IMR-90 (cell line): ENCODE data around the gene RYR3. TPM values are rescaled to one million over a fixed set of nuclear protein-coding genes. Genes with fewer than 3 reads are reported as not detected.

Source experiments
- ATAC-seq: fragments of 200-7000 bp; cut with Tn5 transposase; 2 replicates; pipeline ENCODE4 v1.9.1; 2020; ENCODE audit warnings: low read depth, mild to moderate bottlenecking, moderate library complexity
- BruUV-seq: library from RNA; stranded (reverse); fragments of 400-500 nt; replicated peaks from 2 replicates; lab custom pipeline; 2021; lab: Mats Ljungman, UMichigan
- CTCF ChIA-PET: fragments of 300-600 bp; formaldehyde crosslinking; extraction: SDS; loops from one replicate; lab custom pipeline; 2021; ENCODE audit warnings: antibody characterized with exemption; lab: Yijun Ruan, JAX
- POLR2A ChIA-PET: fragments of 300-600 bp; sonication (Branson Sonifier 250); formaldehyde crosslinking; loops from one replicate; lab custom pipeline; 2022; ENCODE audit warnings: antibody characterized with exemption; ENCODE audit not compliant: unreplicated experiment; lab: Charles Lee
- DNase-seq: peaks from one replicate; pipeline ENCODE4 v3.0.0; 2013
- H2AFZ ChIP-seq: replicated peaks from 2 replicates; pipeline ENCODE3; 2013; ENCODE audit warnings: low read length, mild to moderate bottlenecking; ENCODE audit not compliant: poor library complexity
- H2AK5ac ChIP-seq: 2 replicates; pipeline ENCODE4 v1.6.1; 2013; ENCODE audit warnings: low read depth, low read length, inconsistent platforms
- H2AK9ac ChIP-seq: replicated peaks from 2 replicates; pipeline ENCODE3; 2013; ENCODE audit warnings: mild to moderate bottlenecking, low read depth, low read length, moderate library complexity; ENCODE audit not compliant: poor library complexity
- H2BK120ac ChIP-seq: 2 replicates; pipeline ENCODE4 v1.6.1; 2013; ENCODE audit warnings: low read depth, low read length, inconsistent platforms
- H2BK15ac ChIP-seq: 3 replicates; pipeline ENCODE4 v1.6.1; 2013; ENCODE audit warnings: low read depth, low read length, inconsistent platforms
- H2BK20ac ChIP-seq: 2 replicates; pipeline ENCODE4 v1.6.1; 2013; ENCODE audit warnings: low read depth, mild to moderate bottlenecking, inconsistent platforms, low read length, moderate library complexity
- H2BK5ac ChIP-seq: 2 replicates; pipeline ENCODE4 v1.6.1; 2013; ENCODE audit warnings: mild to moderate bottlenecking, low read depth, low read length, inconsistent platforms; ENCODE audit not compliant: poor library complexity, severe bottlenecking
- H3K14ac ChIP-seq: replicated peaks from 2 replicates; pipeline ENCODE4 v1.6.1; 2013; ENCODE audit warnings: low read depth, low read length, inconsistent platforms
- H3K18ac ChIP-seq: 2 replicates; pipeline ENCODE4 v1.6.1; 2013; ENCODE audit warnings: low read depth, low read length, control low read depth
- H3K23ac ChIP-seq: 2 replicates; pipeline ENCODE4 v1.6.1; 2013; ENCODE audit warnings: low read depth, low read length, inconsistent platforms
- H3K27ac ChIP-seq: 2 replicates; pipeline ENCODE4 v1.5.1; 2013; ENCODE audit warnings: mild to moderate bottlenecking, control low read depth, low read length; ENCODE audit not compliant: insufficient read depth
- H3K27me3 ChIP-seq: 2 replicates; pipeline ENCODE4 v1.6.1; 2013; ENCODE audit warnings: low read length; ENCODE audit not compliant: control insufficient read depth, insufficient read depth
- H3K36me3 ChIP-seq: 2 replicates; pipeline ENCODE4 v1.6.1; 2013; ENCODE audit warnings: low read length, mixed read lengths; ENCODE audit not compliant: control insufficient read depth, insufficient read depth
- H3K4ac ChIP-seq: 2 replicates; pipeline ENCODE4 v1.6.1; 2013; ENCODE audit warnings: low read depth, low read length, inconsistent platforms
- H3K4me1 ChIP-seq: 2 replicates; pipeline ENCODE4 v1.6.1; 2013; ENCODE audit warnings: low read length, mixed read lengths; ENCODE audit not compliant: control insufficient read depth, insufficient read depth
- H3K4me2 ChIP-seq: 2 replicates; pipeline ENCODE4 v1.6.1; 2013; ENCODE audit warnings: low read depth, mild to moderate bottlenecking, control low read depth, low read length, moderate library complexity
- H3K4me3 ChIP-seq: 2 replicates; pipeline ENCODE4 v1.5.1; 2013; ENCODE audit warnings: low read depth, mild to moderate bottlenecking, control low read depth, low read length, moderate library complexity; ENCODE audit not compliant: insufficient read depth
- H3K56ac ChIP-seq: 2 replicates; pipeline ENCODE4 v1.6.1; 2013; ENCODE audit warnings: low read length, inconsistent platforms; ENCODE audit not compliant: insufficient read depth; ENCODE audit errors: extremely low read depth
- H3K79me1 ChIP-seq, 2 experiments: 2 replicates each; pipeline ENCODE4 v1.6.1; 2013; ENCODE audit warnings: low read length in 2 of 2, inconsistent platforms in 1 of 2, low read depth in 1 of 2
- H3K9ac ChIP-seq: 2 replicates; pipeline ENCODE4 v1.6.1; 2013; ENCODE audit warnings: low read depth, low read length, control low read depth
- H3K9me1 ChIP-seq: 2 replicates; pipeline ENCODE4 v1.6.1; 2013; ENCODE audit warnings: low read length, inconsistent platforms; ENCODE audit not compliant: insufficient read depth
- H3K9me3 ChIP-seq: 2 replicates; pipeline ENCODE4 v1.6.1; 2013; ENCODE audit warnings: low read length; ENCODE audit not compliant: control insufficient read depth, insufficient read depth
- H4K20me1 ChIP-seq: 2 replicates; pipeline ENCODE4 v1.6.1; 2013; ENCODE audit warnings: low read length, inconsistent platforms; ENCODE audit not compliant: insufficient read depth
- H4K5ac ChIP-seq: 2 replicates; pipeline ENCODE4 v1.6.1; 2013; ENCODE audit warnings: mild to moderate bottlenecking, low read depth, low read length, control low read depth
- H4K8ac ChIP-seq, 2 experiments: 2 replicates each; pipeline ENCODE4 v1.6.1; 2013; ENCODE audit warnings: low read depth in 2 of 2, low read length in 2 of 2, control low read depth in 1 of 2, inconsistent platforms in 1 of 2
- H4K91ac ChIP-seq: 2 replicates; pipeline ENCODE4 v1.6.1; 2013; ENCODE audit warnings: low read depth, low read length, inconsistent platforms; ENCODE audit not compliant: insufficient read depth
- BHLHE40 ChIP-seq: fragments of 150-350 bp; IDR thresholded peaks from 2 replicates; pipeline ENCODE4 v1.6.1; 2016; ENCODE audit warnings: mild to moderate bottlenecking, low read depth, low read length
- CEBPB ChIP-seq: IDR thresholded peaks from 2 replicates; pipeline ENCODE4 v1.6.1; 2012; ENCODE audit warnings: low read depth, low read length, improper control_type of control experiment
- CHD1 ChIP-seq: IDR thresholded peaks from 2 replicates; pipeline ENCODE4 v1.6.1; 2012; ENCODE audit warnings: low read depth, low read length, improper control_type of control experiment
- CTCF ChIP-seq: conservative IDR thresholded peaks from 2 replicates; pipeline ENCODE4 v1.5.1; 2012; ENCODE audit warnings: mild to moderate bottlenecking, low read depth, low read length, improper control_type of control experiment
- ELK1 ChIP-seq: fragments of 150-350 bp; IDR thresholded peaks from 2 replicates; pipeline ENCODE4 v1.6.1; 2016; ENCODE audit warnings: low read depth, mild to moderate bottlenecking, low read length, moderate library complexity, borderline replicate concordance
- FOS ChIP-seq: fragments of 150-350 bp; IDR thresholded peaks from 2 replicates; pipeline ENCODE4 v1.6.1; 2016; ENCODE audit warnings: low read depth, low read length
- MAFK ChIP-seq: IDR thresholded peaks from 2 replicates; pipeline ENCODE4 v1.6.1; 2012; ENCODE audit warnings: low read depth, low read length, improper control_type of control experiment
- MAZ ChIP-seq: IDR thresholded peaks from 2 replicates; pipeline ENCODE4 v1.6.1; 2012; ENCODE audit warnings: low read depth, mild to moderate bottlenecking, low read length, improper control_type of control experiment, moderate library complexity, borderline replicate concordance
- MXI1 ChIP-seq: IDR thresholded peaks from 2 replicates; pipeline ENCODE4 v1.6.1; 2012; ENCODE audit warnings: low read depth, mild to moderate bottlenecking, low read length, moderate library complexity, borderline replicate concordance
- NFE2L2 ChIP-seq: fragments of 150-350 bp; IDR thresholded peaks from 2 replicates; pipeline ENCODE4 v1.6.1; 2016; ENCODE audit warnings: low read depth, mild to moderate bottlenecking, low read length
- POLR2A ChIP-seq: IDR thresholded peaks from 2 replicates; pipeline ENCODE4 v1.6.1; 2012; ENCODE audit warnings: mild to moderate bottlenecking, low read depth, low read length
- RAD21 ChIP-seq: IDR thresholded peaks from 2 replicates; pipeline ENCODE4 v1.6.1; 2012; ENCODE audit warnings: low read length, improper control_type of control experiment
- RCOR1 ChIP-seq: IDR thresholded peaks from 2 replicates; pipeline ENCODE4 v1.6.1; 2012; ENCODE audit warnings: mild to moderate bottlenecking, low read length, improper control_type of control experiment; ENCODE audit not compliant: insufficient replicate concordance
- RFX5 ChIP-seq: IDR thresholded peaks from 2 replicates; pipeline ENCODE4 v1.8.0; 2012; ENCODE audit warnings: low read depth, mild to moderate bottlenecking, low read length, moderate library complexity
- SMC3 ChIP-seq: fragments of 150-350 bp; IDR thresholded peaks from 2 replicates; pipeline ENCODE4 v1.6.1; 2016; ENCODE audit warnings: low read depth, mild to moderate bottlenecking, antibody characterized with exemption, low read length, moderate library complexity
- USF2 ChIP-seq: fragments of 150-350 bp; IDR thresholded peaks from 2 replicates; pipeline ENCODE4 v1.6.1; 2017; ENCODE audit warnings: mild to moderate bottlenecking, antibody characterized with exemption, low read length, low read depth
- WGBS, 2 experiments: methylation state at CpG; one replicate each; pipeline versions ENCODE4 v1.1.5 to v1.1.7; 2013; ENCODE audit warnings: missing lambda C conversion rate in 2 of 2; ENCODE audit not compliant: insufficient read length in 1 of 2; ENCODE audit errors: extremely low coverage in 2 of 2; 5-methylcytosine and 5-hydroxymethylcytosine counted together
- dilution Hi-C: fragments of 300-500 bp; cut with HindIII; formaldehyde crosslinking; loops from one replicate; pipeline ENCODE4 v1.14.3; 2018; ENCODE audit warnings: low sequenced_read_pairs; ENCODE audit not compliant: unreplicated experiment
- in situ Hi-C: fragments of 300-500 bp; cut with MboI; formaldehyde crosslinking; loops from 3 replicates; pipeline ENCODE4 v1.14.3; 2019; ENCODE audit warnings: low sequenced_read_pairs, inconsistent platforms, mixed read lengths
- intact Hi-C: fragments of 100-400 bp; cut with micrococcal nuclease; formaldehyde crosslinking; loops from 2 replicates; pipeline ENCODE4 v1.10.0; 2022
- polyA plus RNA-seq, 3 experiments: library from polyadenylated mRNA; depleted of rRNA; stranded (reverse); fragments of >200 nt; gene quantifications; 2 replicates each; pipeline ENCODE4 v1.2.3, GENCODE V29; 2012; ENCODE audit warnings: low replicate concordance in 1 of 3
- total RNA-seq: library from RNA; depleted of rRNA; stranded (reverse); fragments of >200 nt; gene quantifications from 2 replicates; pipeline ENCODE4 v1.2.3, GENCODE V29; 2012

Gene RYR3
- total and polyA plus RNA-seq, 2 of the 4 experiments (the other 2 are of a cell fraction) = 0.18 TPM; not detected in 1

- Histone ChIP-seq H3K4me3 (no peak overlapping the region), H3K9me3 (no peaks in the 10 kb centered on the region), H4K5ac (no peak overlapping the region), H3K4ac (no peak overlapping the region), H3K27ac (no peak overlapping the region), H2AFZ (no peak overlapping the region), H3K4me2 (no peak overlapping the region), H4K20me1 (no peaks in the 10 kb centered on the region), H3K9ac (no peak overlapping the region), H3K23ac (no peak overlapping the region), H2AK5ac (no peak overlapping the region), H3K18ac (no peak overlapping the region), H2BK5ac (no peak overlapping the region), H3K56ac (no peak overlapping the region), H3K79me1 (no peaks in the 10 kb centered on the region), H3K14ac (no peak overlapping the region), H2BK15ac (no peak overlapping the region), H4K8ac (no peak overlapping the region), H3K9me1 (no peaks in the 10 kb centered on the region), H3K36me3 (no peaks in the 10 kb centered on the region), H3K27me3 (peaks cover 2% of the 10 kb centered on the region), H2BK120ac (no peak overlapping the region), H3K4me1 (no peaks in the 10 kb centered on the region), H2AK9ac (no peak overlapping the region), H4K91ac (no peak overlapping the region), H2BK20ac (no peak overlapping the region)
- CTCF ChIA-PET = no interaction called here
- TF ChIP-seq NFE2L2 (no peak), CEBPB (no peak), RFX5 (no peak), MAZ (no peak), USF2 (no peak), ELK1 (no peak), MAFK (no peak), POLR2A (no peak), BHLHE40 (no peak), CTCF (no peak), RAD21 (no peak), SMC3 (no peak), CHD1 (no peak), RCOR1 (no peak), MXI1 (no peak), FOS (no peak)
- no peak for DNase-seq
- intact Hi-C loops (no loop called here), dilution Hi-C loops (no loop called here), in situ Hi-C loops (no loop called here)
- POLR2A ChIA-PET = no interaction called here
- no CpG with 5 or more reads among the region's 2 CpGs for WGBS, 2 experiments
- no TSS peak for BruUV-seq
- ATAC-seq = no peak
Measured at GRCh38 chr15:33262306-33262705, 48.5 kb upstream of the RYR3 start.
